Activated effector memory CD4-positive, alpha-beta T cell treated with Interleukin-2 at 50 U/mL for 16 hours (primary cell): ENCODE results near the gene RNU1-2.
"Not testable (repeated sequence)": the region's sequence is repeated elsewhere in the genome, so short reads cannot be mapped to it uniquely, and the experiment has no call there.

Source experiments
- DNase-seq: peaks from one replicate; pipeline ENCODE4 v3.0.0-alpha.2; 2020

Gene RNU1-2

GRCh38 chr1:16895598-16896315 is at the start of gene RNU1-2:
TSS of gene RNU1-2 (plus strand) at chr1:16895980.
- peak; percentile 73 for DNase-seq

GRCh38 chr1:16856201-16856600 is 39.6 kb upstream of the RNU1-2 start:
- not testable (repeated sequence) for DNase-seq

GRCh38 chr1:16859167-16860041 is 36.4 kb upstream of the RNU1-2 start:
- DNase-seq: not testable (repeated sequence)

GRCh38 chr1:16860048-16860447 is 35.7 kb upstream of the RNU1-2 start:
- not testable (repeated sequence) for DNase-seq

- DNase-seq: not testable (repeated sequence)
Measured at GRCh38 chr1:16861832-16862245, 33.9 kb upstream of the RNU1-2 start.

GRCh38 chr1:16862415-16862814 is 33.4 kb upstream of the RNU1-2 start:
- not testable (repeated sequence) for DNase-seq

GRCh38 chr1:16863024-16863423 is 32.8 kb upstream of the RNU1-2 start:
- DNase-seq: not testable (repeated sequence)

- not testable (repeated sequence) for DNase-seq
Measured at GRCh38 chr1:16866926-16867707, 28.7 kb upstream of the RNU1-2 start.

- not testable (repeated sequence) for DNase-seq
Measured at GRCh38 chr1:16868787-16869186, 27.0 kb upstream of the RNU1-2 start.

- not testable (repeated sequence) for DNase-seq
Measured at GRCh38 chr1:16869996-16870395, 25.8 kb upstream of the RNU1-2 start.

- DNase-seq: not testable (repeated sequence)
Measured at GRCh38 chr1:16871171-16871570, 24.6 kb upstream of the RNU1-2 start.

- not testable (repeated sequence) for DNase-seq
Measured at GRCh38 chr1:16872152-16873075, 23.4 kb upstream of the RNU1-2 start.

- DNase-seq: peak; percentile 31
Measured at GRCh38 chr1:16873076-16873879, 22.5 kb upstream of the RNU1-2 start.

GRCh38 chr1:16874968-16875765 is 20.6 kb upstream of the RNU1-2 start:
- not testable (repeated sequence) for DNase-seq

- not testable (repeated sequence) for DNase-seq
Measured at GRCh38 chr1:16881742-16882141, 14.0 kb upstream of the RNU1-2 start.

GRCh38 chr1:16882986-16883385 is 12.8 kb upstream of the RNU1-2 start:
- DNase-seq: no peak

- not testable (repeated sequence) for DNase-seq
Measured at GRCh38 chr1:16884487-16884886, 11.3 kb upstream of the RNU1-2 start.

- DNase-seq: no peak
Measured at GRCh38 chr1:16886860-16887605, 8.7 kb upstream of the RNU1-2 start.
